PFSK-1 (cell line): ENCODE measurements around the gene TAF4.

Source experiments
- FOXP2 ChIP-seq: optimal IDR thresholded peaks from 2 replicates; pipeline ENCODE3; 2011; ENCODE audit warnings: borderline replicate concordance, control low read depth, inconsistent platforms; ENCODE audit not compliant: insufficient read depth; ENCODE audit errors: extremely low read length, extremely low read depth
- POLR2AphosphoS5 ChIP-seq: IDR thresholded peaks from 2 replicates; pipeline ENCODE4 v1.6.1; 2012; ENCODE audit warnings: low read depth, mild to moderate bottlenecking, control low read depth, low read length, moderate library complexity
- SIN3A ChIP-seq: IDR thresholded peaks from 2 replicates; pipeline ENCODE4 v1.6.1; 2012; ENCODE audit warnings: mild to moderate bottlenecking, low read length, moderate library complexity, borderline replicate concordance; ENCODE audit not compliant: insufficient read depth
- TAF1 ChIP-seq: IDR thresholded peaks from 2 replicates; pipeline ENCODE4 v1.6.1; 2012; ENCODE audit warnings: low read length, control low read depth, borderline replicate concordance; ENCODE audit not compliant: insufficient read depth
- TF ChIP-seq, protein P1 (sequence below), 2 experiments: IDR thresholded peaks; 2 replicates each; pipeline versions ENCODE4 v1.6.1 to v1.8.0; 2011 to 2012; ENCODE audit warnings: low read depth in 2 of 2, low read length in 2 of 2, control low read depth in 1 of 2, inconsistent platforms in 1 of 2, mild to moderate bottlenecking in 1 of 2, moderate library complexity in 1 of 2; ENCODE audit not compliant: insufficient read depth in 1 of 2

The TAF4 gene

DNA sequence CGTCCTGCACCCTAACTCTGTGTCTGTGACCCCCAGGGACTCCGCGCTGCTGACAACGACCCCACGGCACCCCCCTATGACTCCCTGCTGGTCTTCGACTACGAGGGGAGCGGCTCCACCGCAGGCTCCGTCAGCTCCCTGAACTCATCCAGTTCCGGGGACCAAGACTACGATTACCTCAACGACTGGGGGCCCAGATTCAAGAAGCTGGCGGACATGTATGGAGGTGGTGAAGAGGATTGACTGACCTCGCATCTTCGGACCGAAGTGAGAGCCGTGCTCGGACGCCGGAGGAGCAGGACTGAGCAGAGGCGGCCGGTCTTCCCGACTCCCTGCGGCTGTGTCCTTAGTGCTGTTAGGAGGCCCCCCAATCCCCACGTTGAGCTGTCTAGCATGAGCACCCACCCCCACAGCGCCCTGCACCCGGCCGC lies 129.0 kb downstream of the TAF4 start:
- TF ChIP-seq POLR2AphosphoS5 (no peak), SIN3A (no peak), FOXP2 (no peak), TAF1 (no peak)
- TF ChIP-seq, protein P1, sequence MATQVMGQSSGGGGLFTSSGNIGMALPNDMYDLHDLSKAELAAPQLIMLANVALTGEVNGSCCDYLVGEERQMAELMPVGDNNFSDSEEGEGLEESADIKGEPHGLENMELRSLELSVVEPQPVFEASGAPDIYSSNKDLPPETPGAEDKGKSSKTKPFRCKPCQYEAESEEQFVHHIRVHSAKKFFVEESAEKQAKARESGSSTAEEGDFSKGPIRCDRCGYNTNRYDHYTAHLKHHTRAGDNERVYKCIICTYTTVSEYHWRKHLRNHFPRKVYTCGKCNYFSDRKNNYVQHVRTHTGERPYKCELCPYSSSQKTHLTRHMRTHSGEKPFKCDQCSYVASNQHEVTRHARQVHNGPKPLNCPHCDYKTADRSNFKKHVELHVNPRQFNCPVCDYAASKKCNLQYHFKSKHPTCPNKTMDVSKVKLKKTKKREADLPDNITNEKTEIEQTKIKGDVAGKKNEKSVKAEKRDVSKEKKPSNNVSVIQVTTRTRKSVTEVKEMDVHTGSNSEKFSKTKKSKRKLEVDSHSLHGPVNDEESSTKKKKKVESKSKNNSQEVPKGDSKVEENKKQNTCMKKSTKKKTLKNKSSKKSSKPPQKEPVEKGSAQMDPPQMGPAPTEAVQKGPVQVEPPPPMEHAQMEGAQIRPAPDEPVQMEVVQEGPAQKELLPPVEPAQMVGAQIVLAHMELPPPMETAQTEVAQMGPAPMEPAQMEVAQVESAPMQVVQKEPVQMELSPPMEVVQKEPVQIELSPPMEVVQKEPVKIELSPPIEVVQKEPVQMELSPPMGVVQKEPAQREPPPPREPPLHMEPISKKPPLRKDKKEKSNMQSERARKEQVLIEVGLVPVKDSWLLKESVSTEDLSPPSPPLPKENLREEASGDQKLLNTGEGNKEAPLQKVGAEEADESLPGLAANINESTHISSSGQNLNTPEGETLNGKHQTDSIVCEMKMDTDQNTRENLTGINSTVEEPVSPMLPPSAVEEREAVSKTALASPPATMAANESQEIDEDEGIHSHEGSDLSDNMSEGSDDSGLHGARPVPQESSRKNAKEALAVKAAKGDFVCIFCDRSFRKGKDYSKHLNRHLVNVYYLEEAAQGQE (IDR thresholded peaks at IDR 0.05; ENCODE audit: insufficient read depth in 1 of 2, low read depth in 2 of 2, low read length in 2 of 2): no peak

GRCh38 chr20:61935926-61936700 lies 129.6 kb downstream of the TAF4 start:
- TF ChIP-seq SIN3A (no peak), POLR2AphosphoS5 (no peak), FOXP2 (no peak), TAF1 (no peak)
- TF ChIP-seq, protein P1 (IDR thresholded peaks at IDR 0.05; ENCODE audit: insufficient read depth in 1 of 2, low read depth in 2 of 2, low read length in 2 of 2): no peak

DNA sequence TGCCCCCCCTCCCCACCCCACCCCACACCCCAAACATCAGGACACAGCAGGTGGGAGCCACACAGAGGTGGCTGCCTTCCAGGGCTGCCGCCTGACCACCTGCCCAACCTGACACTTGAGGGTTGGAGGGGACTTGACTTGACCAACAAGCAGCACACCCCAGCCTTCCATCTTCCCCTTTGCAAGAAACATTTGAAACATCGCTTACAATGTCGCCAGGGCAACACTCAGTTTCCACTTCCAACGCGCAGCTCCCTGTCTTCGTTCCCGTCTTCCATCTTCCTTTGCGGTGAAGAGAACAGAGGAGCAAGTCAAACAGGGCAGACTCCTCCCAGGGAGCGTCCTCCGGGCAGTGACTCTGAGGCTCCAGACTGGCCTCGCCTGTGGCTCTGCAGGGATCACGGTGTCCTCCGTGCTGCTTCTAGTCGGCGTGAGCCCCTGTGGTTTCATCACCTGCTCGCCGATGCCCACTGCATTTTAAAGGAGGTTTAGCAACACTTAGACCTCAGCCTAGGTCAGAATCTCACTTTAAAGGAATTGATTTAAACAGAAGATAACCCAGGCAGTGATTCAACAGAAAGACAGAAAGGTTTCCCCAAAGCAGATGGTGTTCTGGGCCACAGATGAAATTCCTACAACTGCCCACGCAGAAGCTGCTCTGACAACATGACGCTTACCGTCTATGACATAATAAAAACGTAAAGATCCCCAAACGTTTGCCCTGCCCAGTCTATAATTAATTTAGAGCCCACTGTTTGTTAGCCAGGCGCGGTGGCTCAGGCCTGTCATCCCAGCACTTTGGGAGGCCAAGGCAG lies 130.8 kb downstream of the TAF4 start:
- TF ChIP-seq, protein P1 (IDR thresholded peaks at IDR 0.05; ENCODE audit: insufficient read depth in 1 of 2, low read depth in 2 of 2, low read length in 2 of 2): no peak
- TF ChIP-seq FOXP2 (no peak), TAF1 (no peak), SIN3A (no peak), POLR2AphosphoS5 (no peak)

- TF ChIP-seq, protein P1 (IDR thresholded peaks at IDR 0.05; ENCODE audit: insufficient read depth in 1 of 2, low read depth in 2 of 2, low read length in 2 of 2): no peak
- TF ChIP-seq POLR2AphosphoS5: no peak
- no peak for TF ChIP-seq SIN3A
- no peak for TF ChIP-seq TAF1
- no peak for TF ChIP-seq FOXP2
These were observed 131.5 kb downstream of the TAF4 start for GRCh38 chr20:61933951-61934715.
